H9 (cell line): ENCODE data around the gene TIMM13. TPM values are rescaled to one million over a fixed set of nuclear protein-coding genes. Genes with fewer than 3 reads are reported as not detected.

ENCODE experiments used
- DNase-seq: peaks from one replicate; pipeline ENCODE4 v3.0.0-alpha.2; 2017
- H2AFZ ChIP-seq: one replicate; pipeline ENCODE4 v1.6.1; 2013; ENCODE audit warnings: mild to moderate bottlenecking, low read length, control low read depth, moderate library complexity
- H2AK5ac ChIP-seq: 2 replicates; pipeline ENCODE4 v1.6.1; 2013; ENCODE audit warnings: low read length, control low read depth, mixed read lengths; ENCODE audit not compliant: insufficient read length
- H2BK120ac ChIP-seq: one replicate; pipeline ENCODE4 v1.6.1; 2013; ENCODE audit warnings: low read depth, mild to moderate bottlenecking, low read length, control low read depth, inconsistent platforms; ENCODE audit not compliant: poor library complexity, severe bottlenecking
- H2BK12ac ChIP-seq: 2 replicates; pipeline ENCODE4 v1.6.1; 2013; ENCODE audit warnings: low read length, control low read depth, mixed read lengths, low read depth; ENCODE audit not compliant: insufficient read length
- H2BK15ac ChIP-seq: 2 replicates; pipeline ENCODE4 v1.6.1; 2013; ENCODE audit warnings: low read depth, low read length, control low read depth
- H2BK20ac ChIP-seq: one replicate; pipeline ENCODE4 v1.6.1; 2013; ENCODE audit warnings: low read depth, mild to moderate bottlenecking, low read length, control low read depth, inconsistent platforms; ENCODE audit not compliant: poor library complexity, severe bottlenecking
- H2BK5ac ChIP-seq: 2 replicates; pipeline ENCODE4 v1.6.1; 2013; ENCODE audit warnings: low read length, control low read depth, mixed read lengths; ENCODE audit not compliant: insufficient read length
- H3K14ac ChIP-seq: 2 replicates; pipeline ENCODE4 v1.6.1; 2013; ENCODE audit warnings: low read length, control low read depth; ENCODE audit not compliant: insufficient read depth
- H3K18ac ChIP-seq: 2 replicates; pipeline ENCODE4 v1.6.1; 2013; ENCODE audit warnings: low read depth, mild to moderate bottlenecking, mixed read lengths, low read length, control low read depth; ENCODE audit not compliant: insufficient read length
- H3K23ac ChIP-seq: 2 replicates; pipeline ENCODE4 v1.6.1; 2013; ENCODE audit warnings: low read length, control low read depth, mixed read lengths, low read depth; ENCODE audit not compliant: insufficient read length
- H3K23me2 ChIP-seq: 2 replicates; pipeline ENCODE4 v1.6.1; 2013; ENCODE audit warnings: low read depth, mild to moderate bottlenecking, mixed read lengths, low read length, control low read depth; ENCODE audit not compliant: insufficient read length, poor library complexity, severe bottlenecking
- H3K27ac ChIP-seq: 2 replicates; pipeline ENCODE4 v1.5.1; 2013; ENCODE audit warnings: low read length, control low read depth, mixed read lengths, low read depth; ENCODE audit not compliant: insufficient read length
- H3K27me3 ChIP-seq: 2 replicates; pipeline ENCODE4 v1.6.1; 2013; ENCODE audit warnings: low read length, control low read depth, inconsistent platforms; ENCODE audit not compliant: insufficient read depth
- H3K4ac ChIP-seq: 2 replicates; pipeline ENCODE4 v1.6.1; 2013; ENCODE audit warnings: low read depth, mild to moderate bottlenecking, control low read depth, inconsistent platforms, low read length, moderate library complexity
- H3K4me1 ChIP-seq: 2 replicates; pipeline ENCODE4 v1.6.1; 2013; ENCODE audit warnings: low read length, control low read depth, inconsistent platforms; ENCODE audit not compliant: insufficient read depth
- H3K4me2 ChIP-seq: 2 replicates; pipeline ENCODE4 v1.6.1; 2013; ENCODE audit warnings: low read length, control low read depth, mixed read lengths; ENCODE audit not compliant: insufficient read length, insufficient read depth
- H3K56ac ChIP-seq: 2 replicates; pipeline ENCODE4 v1.6.1; 2013; ENCODE audit warnings: low read depth, mild to moderate bottlenecking, mixed read lengths, low read length, control low read depth; ENCODE audit not compliant: insufficient read length
- H3K79me1 ChIP-seq: 2 replicates; pipeline ENCODE4 v1.6.1; 2013; ENCODE audit warnings: low read depth, mild to moderate bottlenecking, moderate library complexity, low read length, control low read depth, inconsistent platforms; ENCODE audit not compliant: insufficient read depth, poor library complexity, severe bottlenecking
- H3K79me2 ChIP-seq: 2 replicates; pipeline ENCODE4 v1.6.1; 2013; ENCODE audit warnings: low read length, control low read depth, inconsistent platforms; ENCODE audit not compliant: insufficient read depth
- H3K9ac ChIP-seq: 2 replicates; pipeline ENCODE4 v1.6.1; 2013; ENCODE audit warnings: low read length, control low read depth, mixed read lengths; ENCODE audit not compliant: insufficient read length; ENCODE audit errors: extremely low read depth
- H3K9me3 ChIP-seq: one replicate; pipeline ENCODE4 v1.6.1; 2013; ENCODE audit warnings: low read depth, low read length, inconsistent platforms; ENCODE audit not compliant: control insufficient read depth
- H3T11ph ChIP-seq: one replicate; pipeline ENCODE4 v1.6.1; 2013; ENCODE audit warnings: mild to moderate bottlenecking, low read length, control low read depth, inconsistent platforms
- H4K20me1 ChIP-seq: one replicate; pipeline ENCODE4 v1.6.1; 2013; ENCODE audit not compliant: control insufficient read depth, insufficient read length, insufficient read depth
- H4K5ac ChIP-seq: 2 replicates; pipeline ENCODE4 v1.6.1; 2013; ENCODE audit warnings: low read depth, mild to moderate bottlenecking, mixed read lengths, low read length, control low read depth; ENCODE audit not compliant: insufficient read length
- H4K8ac ChIP-seq: replicated peaks from 2 replicates; pipeline ENCODE4 v1.6.1; 2013; ENCODE audit warnings: low read length, control low read depth, mixed read lengths, low read depth; ENCODE audit not compliant: insufficient read length
- H4K91ac ChIP-seq: 2 replicates; pipeline ENCODE4 v1.6.1; 2013; ENCODE audit warnings: low read depth, mild to moderate bottlenecking, moderate library complexity, mixed read lengths, low read length, control low read depth; ENCODE audit not compliant: insufficient read length
- H3K27ac Mint-ChIP-seq, 3 experiments: 2 replicates in 2 of 3; 3 replicates in 1 of 3; pipeline ENCODE4 v1.8.0; 2020 to 2021; ENCODE audit warnings: mixed read lengths in 3 of 3, mild to moderate bottlenecking in 1 of 3, moderate library complexity in 1 of 3
- H3K27me3 Mint-ChIP-seq: 2 replicates; pipeline ENCODE4 v1.8.0; 2021; ENCODE audit warnings: low read depth, mild to moderate bottlenecking, moderate library complexity, mixed read lengths
- H3K36me3 Mint-ChIP-seq, 3 experiments: 2 replicates in 2 of 3; 3 replicates in 1 of 3; pipeline ENCODE4 v1.8.0; 2020 to 2021; ENCODE audit warnings: low read depth in 3 of 3, mixed read lengths in 3 of 3; ENCODE audit not compliant: insufficient read depth in 1 of 3
- H3K4me1 Mint-ChIP-seq, 2 experiments: 2 replicates each; pipeline ENCODE4 v1.8.0; 2020; ENCODE audit warnings: mixed read lengths in 2 of 2
- H3K4me3 Mint-ChIP-seq, 2 experiments: 2 replicates in 1 of 2; 3 replicates in 1 of 2; pipeline ENCODE4 v1.8.0; 2020 to 2021; ENCODE audit warnings: mild to moderate bottlenecking in 2 of 2, mixed read lengths in 2 of 2, moderate library complexity in 1 of 2
- H3K9me3 Mint-ChIP-seq, 2 experiments: 2 replicates in 1 of 2; 3 replicates in 1 of 2; pipeline ENCODE4 v1.8.0; 2020; ENCODE audit warnings: mild to moderate bottlenecking in 2 of 2, mixed read lengths in 2 of 2, moderate library complexity in 1 of 2
- CTCF ChIP-seq: fragments of 200-600 bp; sonication (generic); conservative IDR thresholded peaks from 3 replicates; pipeline ENCODE4 v1.8.0; 2021; ENCODE audit warnings: antibody characterized with exemption, mild to moderate bottlenecking
- WGBS: extraction: QIAGEN DNeasy Blood & Tissue Kit; methylation state at CpG from one replicate; pipeline ENCODE4 v1.1.7; 2013; ENCODE audit warnings: missing lambda C conversion rate, low lambda C conversion rate, mixed read lengths; ENCODE audit not compliant: insufficient read length; ENCODE audit errors: extremely low coverage; 5-methylcytosine and 5-hydroxymethylcytosine counted together
- total RNA-seq: library from RNA; stranded (reverse); gene quantifications from 2 replicates; pipeline ENCODE4 v1.2.1, GENCODE V29; 2021

Gene TIMM13
- total RNA-seq, 1 experiment from 2014 or later: 214 TPM

GRCh38 chr19:2391118-2391725 lies 36.2 kb downstream of the TIMM13 start:
- H4K20me1 ChIP-seq: no peaks in the 10 kb centered on the region
- WGBS: no CpG with 5 or more reads among the region's 10 CpGs
- H3T11ph ChIP-seq: no peak overlapping the region
- H3K36me3 Mint-ChIP-seq: no peaks in the 10 kb centered on the region
- no peak for DNase-seq
- H3K4me1 ChIP-seq: no peaks in the 10 kb centered on the region; the same call in 1 of the 2 replicates
- H2BK12ac ChIP-seq: no peak overlapping the region
- H3K4me1 Mint-ChIP-seq: no peaks in the 10 kb centered on the region
- H4K8ac ChIP-seq: no peak overlapping the region
- no peak overlapping the region for H3K56ac ChIP-seq
- no peak overlapping the region for H2BK5ac ChIP-seq
- 0 out of 5 replicates have a peak overlapping the region, but pooled peaks of 1 of the 2 experiments have one; percentile 41 for H3K4me3 Mint-ChIP-seq
- TF ChIP-seq CTCF: peak; percentile 84
- no peak overlapping the region for H3K27ac Mint-ChIP-seq
- H2AK5ac ChIP-seq: no peak overlapping the region
- no peaks in the 10 kb centered on the region for H3K79me2 ChIP-seq
- no peak overlapping the region for H2AFZ ChIP-seq
- H3K23me2 ChIP-seq: no peaks in the 10 kb centered on the region
- H3K79me1 ChIP-seq: no peaks in the 10 kb centered on the region
- H3K9ac ChIP-seq: no peak overlapping the region
- no peak overlapping the region for H2BK20ac ChIP-seq
- no peak overlapping the region for H3K14ac ChIP-seq
- no peak overlapping the region for H3K27ac ChIP-seq
- no peaks in the 10 kb centered on the region for H3K9me3 Mint-ChIP-seq
- no peak overlapping the region for H3K18ac ChIP-seq
- H3K4me2 ChIP-seq: no peak overlapping the region
- no peak overlapping the region for H2BK120ac ChIP-seq
- H2BK15ac ChIP-seq: no peak overlapping the region
- H3K4ac ChIP-seq: no peak overlapping the region
- H3K23ac ChIP-seq: no peak overlapping the region
- peak overlapping the region; percentile 70 for H4K5ac ChIP-seq
- no peaks in the 10 kb centered on the region; the same call in 1 of the 2 replicates for H3K27me3 ChIP-seq
- peaks cover 44% of the 10 kb centered on the region for H3K27me3 Mint-ChIP-seq
- no peaks in the 10 kb centered on the region for H3K9me3 ChIP-seq
- H4K91ac ChIP-seq: no peak overlapping the region
